Loucy (cell line): ENCODE data around the gene PHACTR1.

Experiments used
- CTCF ChIP-seq: fragments of 200-600 bp; sonication (generic); conservative IDR thresholded peaks from 2 replicates; pipeline ENCODE4 v1.5.1; 2014; ENCODE audit warnings: mild to moderate bottlenecking, antibody characterized with exemption, low read length
- EZH2phosphoT487 ChIP-seq: fragments of 200-600 bp; IDR thresholded peaks from 2 replicates; pipeline ENCODE4 v1.6.1; 2018; ENCODE audit warnings: antibody characterized with exemption, mild to moderate bottlenecking, moderate library complexity, borderline replicate concordance

GRCh38 chr6:13233106-13233505 lies 516.5 kb downstream of the PHACTR1 start:
- TF ChIP-seq CTCF (no peak), EZH2phosphoT487 (no peak)
